Measurements from ENCODE around the gene TRAPPC6A. TPM values are rescaled to one million over a fixed set of nuclear protein-coding genes. Genes with fewer than 3 reads are reported as not detected.

The TRAPPC6A gene, protein sequence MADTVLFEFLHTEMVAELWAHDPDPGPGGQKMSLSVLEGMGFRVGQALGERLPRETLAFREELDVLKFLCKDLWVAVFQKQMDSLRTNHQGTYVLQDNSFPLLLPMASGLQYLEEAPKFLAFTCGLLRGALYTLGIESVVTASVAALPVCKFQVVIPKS
- 20.8 TPM for total RNA-seq

GRCh38 chr19:45177817-45178261, at the start of gene TRAPPC6A:
TRAPPC6A (minus strand) TSS chr19:45178237; CDS start chr19:45178218, 19 bp downstream.
- ATAC-seq (no peak), DNase-seq (ENCODE audit: low spot score) (no peak)
- intact Hi-C loops (cut with DNase I) = no loop called here

DNA sequence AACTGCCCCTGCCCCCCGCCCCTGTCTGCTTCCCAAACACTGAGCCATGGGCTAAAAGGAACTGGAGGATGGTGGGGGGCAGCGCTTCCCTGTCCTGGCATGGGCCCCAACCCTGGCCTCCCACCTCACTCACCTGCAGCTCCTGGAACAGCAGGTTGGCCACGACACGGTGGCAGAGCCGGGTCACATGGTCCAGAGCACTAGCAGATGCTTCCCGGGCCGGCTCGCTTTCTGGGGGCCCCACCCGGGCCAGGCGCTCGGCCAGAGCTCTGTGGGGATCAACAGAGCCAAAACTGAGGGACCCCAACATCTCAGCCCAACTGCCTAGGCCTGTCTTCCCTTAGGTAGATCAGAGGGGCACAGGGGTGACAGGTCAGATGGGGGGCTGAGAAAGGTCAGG, 46.6 kb upstream of the TRAPPC6A start:
- intact Hi-C loops (cut with DNase I) = no loop called here
- DNase-seq (ENCODE audit: low spot score) (no peak), ATAC-seq (no peak)

GRCh38 chr19:45223879-45224278, 45.8 kb upstream of the TRAPPC6A start:
- no peak for DNase-seq (ENCODE audit: low spot score)
- ATAC-seq = no peak
- intact Hi-C loops (cut with DNase I) = no loop called here

DNA sequence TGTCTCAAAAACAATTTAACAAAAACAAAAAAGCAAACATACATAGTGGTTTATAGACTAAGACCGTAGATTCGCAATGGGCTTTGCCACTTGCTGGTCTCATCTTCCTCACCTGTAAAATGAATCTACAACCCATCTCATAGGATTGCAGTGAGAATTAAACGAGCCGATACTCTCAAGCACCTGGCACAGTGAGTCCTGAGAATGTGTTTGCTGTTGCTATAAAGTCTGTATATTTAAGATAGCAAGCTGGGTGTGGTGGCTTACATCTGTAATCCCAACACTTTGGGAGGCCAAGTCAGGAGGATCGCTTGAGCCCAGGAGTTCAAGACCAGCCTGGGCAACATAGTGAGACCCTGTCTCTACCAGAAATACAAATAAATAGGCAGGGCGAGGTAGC, 44.7 kb upstream of the TRAPPC6A start:
- no peak for ATAC-seq
- intact Hi-C loops (cut with DNase I) = no loop called here
- DNase-seq (ENCODE audit: low spot score) = no peak

GRCh38 chr19:45218911-45219743, 41.1 kb upstream of the TRAPPC6A start:
- intact Hi-C loops (cut with DNase I) = no loop called here
- no peak for DNase-seq (ENCODE audit: low spot score)

GRCh38 chr19:45218426-45218825, 40.4 kb upstream of the TRAPPC6A start:
- ATAC-seq = no peak
- DNase-seq (ENCODE audit: low spot score) = no peak
- intact Hi-C loops (cut with DNase I) = no loop called here

More at GRCh38 chr19:45218911-45219743, 41.1 kb upstream of the TRAPPC6A start:
- no peak for ATAC-seq

- ATAC-seq = no peak
- no peak for DNase-seq (ENCODE audit: low spot score)
- intact Hi-C loops (cut with DNase I) = no loop called here
Measured at GRCh38 chr19:45217957-45218334, 39.9 kb upstream of the TRAPPC6A start.

DNA sequence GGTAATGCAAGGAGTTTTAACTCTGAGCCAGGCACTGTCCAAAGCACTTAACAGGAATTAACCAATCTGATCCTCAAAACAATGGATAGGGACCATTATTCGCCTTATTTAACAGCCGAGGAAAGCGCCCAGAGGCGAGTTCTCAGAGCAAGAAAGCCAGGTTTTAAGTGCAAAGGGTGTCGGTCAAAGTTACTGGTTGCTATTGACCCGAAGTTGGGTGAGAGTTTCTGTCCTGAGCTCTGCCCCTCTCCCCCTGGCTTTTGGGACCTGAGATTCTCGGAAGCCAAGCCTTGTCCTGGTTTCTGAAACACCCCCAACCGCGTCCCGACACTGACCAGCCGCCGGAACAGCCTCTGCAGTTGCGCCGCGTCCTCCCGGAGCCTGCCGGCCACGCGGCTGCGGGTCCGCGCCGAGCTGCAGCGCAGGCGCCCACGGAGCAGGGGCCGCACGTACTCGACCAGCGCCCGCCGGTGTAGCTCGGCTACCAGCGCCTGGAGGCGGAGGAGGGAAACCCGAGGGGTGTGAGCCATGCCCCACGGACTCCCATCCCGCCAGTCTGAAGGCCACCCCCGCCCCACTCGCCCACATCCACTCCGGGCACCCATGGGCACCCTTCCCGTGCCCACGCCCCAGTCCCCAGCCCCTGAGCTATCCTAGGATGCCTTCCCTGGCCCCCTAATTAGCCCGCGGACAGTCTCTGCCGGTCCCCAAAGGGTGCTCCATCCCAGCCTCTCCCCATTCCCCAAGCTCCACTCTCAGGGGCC, 39.3 kb upstream of the TRAPPC6A start:
- ATAC-seq (peak; percentile 17), DNase-seq (ENCODE audit: low spot score) (no peak)

DNA sequence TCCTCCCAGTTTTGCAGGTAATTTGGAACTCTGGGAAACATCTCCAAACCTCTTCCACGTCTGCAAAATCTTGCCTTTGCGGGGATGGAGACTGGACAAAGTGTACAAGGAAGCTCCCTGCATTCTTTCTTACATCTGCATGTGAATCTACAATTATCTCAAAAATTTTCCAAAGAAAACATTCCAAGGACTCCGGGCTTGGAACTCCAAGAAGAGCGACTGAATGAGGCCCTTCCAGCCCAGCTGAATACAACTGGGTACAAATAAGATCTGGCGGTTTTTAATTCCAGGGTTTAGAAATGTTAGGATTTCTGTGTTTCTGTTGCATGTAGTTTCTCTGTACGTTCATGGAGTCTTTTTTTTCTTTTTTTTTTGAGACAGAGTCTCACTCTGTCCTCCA, 38.6 kb upstream of the TRAPPC6A start:
- intact Hi-C loops (cut with DNase I) = no loop called here
- ATAC-seq (peak; percentile 19), DNase-seq (ENCODE audit: low spot score) (no peak)

More for the DNA sequence above, 39.3 kb upstream of the TRAPPC6A start:
- intact Hi-C loops (cut with DNase I) = no loop called here

DNA sequence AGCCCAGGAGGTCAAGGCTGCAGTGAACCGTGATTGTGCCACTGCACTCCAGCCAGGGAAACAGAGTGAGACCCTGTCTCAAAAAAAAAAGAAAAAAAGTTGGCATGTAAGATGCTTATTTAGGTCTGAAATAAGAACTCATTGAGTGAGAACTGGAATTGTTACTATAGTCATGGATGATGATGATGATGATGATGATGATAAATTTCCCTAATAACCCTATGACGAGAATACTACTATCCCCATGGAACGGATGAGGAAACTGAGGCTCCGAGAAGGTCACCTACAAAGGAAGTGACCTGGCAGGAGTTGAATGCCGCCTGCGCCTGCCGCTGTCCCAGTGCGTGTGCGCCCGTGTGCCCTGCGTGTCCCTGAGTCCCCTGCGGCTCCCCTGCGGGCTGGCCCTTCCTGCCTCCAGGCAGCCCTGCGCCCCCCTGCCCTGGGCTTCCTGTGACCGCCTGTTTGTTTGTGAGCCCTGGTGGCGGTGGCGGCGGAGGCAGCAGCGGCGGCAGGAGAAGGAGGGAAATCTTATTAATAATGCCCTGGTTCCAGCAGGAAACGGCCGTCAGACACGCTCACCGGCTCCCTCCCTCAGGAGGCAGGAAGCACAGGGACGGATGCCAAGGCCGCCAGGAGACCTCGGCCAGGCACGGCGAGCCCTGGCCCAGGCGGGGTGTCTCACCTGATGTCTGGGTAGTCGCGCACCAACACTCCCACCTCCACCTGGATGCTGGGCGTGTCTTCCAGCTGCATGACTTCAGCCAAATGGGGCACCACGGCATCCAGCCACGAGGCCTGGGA, 37.6 kb upstream of the TRAPPC6A start:
- no peak for ATAC-seq
- DNase-seq (ENCODE audit: low spot score) = no peak
- intact Hi-C loops (cut with DNase I) = no loop called here

DNA sequence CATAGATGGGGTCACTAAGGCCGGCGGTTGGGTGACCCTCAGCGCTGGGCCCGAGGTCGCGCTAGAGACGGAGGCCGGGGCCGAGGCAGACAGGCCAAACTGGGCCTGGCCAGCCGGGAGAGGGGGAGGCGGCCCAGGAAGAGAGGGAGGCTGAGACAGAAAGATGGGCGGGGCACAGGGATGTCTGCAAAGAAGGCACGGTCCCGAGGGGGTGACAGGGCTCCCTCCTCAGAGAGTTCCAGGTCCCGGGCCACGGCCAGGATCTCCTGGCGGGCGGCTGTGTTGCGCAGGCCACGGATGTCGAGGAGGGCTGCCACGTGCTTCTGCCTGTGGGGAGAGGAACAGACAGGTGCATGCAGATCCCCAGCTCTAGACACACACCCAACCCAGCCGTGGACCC, 35.0 kb upstream of the TRAPPC6A start:
- intact Hi-C loops (cut with DNase I) = no loop called here
- DNase-seq (ENCODE audit: low spot score) (no peak), ATAC-seq (no peak)

DNA sequence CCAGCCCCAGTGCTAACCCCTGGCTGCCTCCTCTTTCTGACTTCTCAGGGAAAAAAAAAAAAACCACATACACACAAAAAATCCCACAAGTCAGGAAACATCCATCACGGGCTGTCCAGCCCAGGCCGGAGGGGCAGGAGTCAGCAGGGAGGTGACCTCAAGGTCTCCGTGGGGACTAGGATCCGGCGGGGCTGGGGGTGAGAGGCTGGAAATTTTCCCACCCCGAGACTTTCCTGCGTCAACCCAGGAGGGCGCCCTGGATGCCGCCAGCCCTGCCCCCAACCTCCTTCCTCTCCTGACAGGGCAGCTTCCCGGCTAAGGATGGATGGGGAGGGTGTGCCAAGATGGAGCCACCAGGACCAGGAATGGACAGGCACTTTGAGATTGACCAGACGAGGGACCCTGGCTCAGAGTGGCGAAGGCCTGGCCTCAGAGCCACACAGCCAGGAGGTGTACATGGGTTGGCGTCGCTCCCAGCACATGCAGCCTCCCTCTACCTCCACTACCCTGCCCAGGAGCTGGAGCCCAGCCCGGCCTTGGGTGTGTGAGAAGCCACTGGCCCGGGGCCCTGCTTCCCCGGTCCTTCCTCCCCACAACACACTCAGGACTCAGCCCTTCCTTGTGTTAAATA, 33.8 kb upstream of the TRAPPC6A start:
- ATAC-seq (peak; percentile 82), DNase-seq (ENCODE audit: low spot score) (peak; percentile 69)
- intact Hi-C loops (cut with DNase I) = no loop called here

GRCh38 chr19:45206328-45206727, 28.3 kb upstream of the TRAPPC6A start:
- ATAC-seq (no peak), DNase-seq (ENCODE audit: low spot score) (no peak)
- intact Hi-C loops (cut with DNase I) = no loop called here

DNA sequence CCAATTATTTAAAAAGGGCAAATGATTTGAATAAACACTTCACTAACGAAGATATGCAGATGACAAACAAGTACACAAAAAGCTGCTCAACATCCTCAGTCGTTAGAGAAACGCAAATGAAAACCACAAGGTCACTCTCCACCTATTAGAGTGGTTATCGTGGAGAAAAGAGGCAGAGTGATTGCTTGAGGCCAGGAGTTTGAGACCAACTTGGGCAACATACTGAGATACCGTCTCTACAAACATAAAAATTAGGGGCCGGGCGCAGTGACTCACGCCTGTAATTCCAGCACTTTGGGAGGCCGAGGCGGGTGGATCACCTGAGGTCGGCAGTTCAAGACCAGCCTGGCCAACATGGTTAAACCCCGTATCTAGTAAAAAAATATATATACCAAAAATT, 27.8 kb upstream of the TRAPPC6A start:
- no peak for DNase-seq (ENCODE audit: low spot score)
- intact Hi-C loops (cut with DNase I) = no loop called here
- no peak for ATAC-seq

DNA sequence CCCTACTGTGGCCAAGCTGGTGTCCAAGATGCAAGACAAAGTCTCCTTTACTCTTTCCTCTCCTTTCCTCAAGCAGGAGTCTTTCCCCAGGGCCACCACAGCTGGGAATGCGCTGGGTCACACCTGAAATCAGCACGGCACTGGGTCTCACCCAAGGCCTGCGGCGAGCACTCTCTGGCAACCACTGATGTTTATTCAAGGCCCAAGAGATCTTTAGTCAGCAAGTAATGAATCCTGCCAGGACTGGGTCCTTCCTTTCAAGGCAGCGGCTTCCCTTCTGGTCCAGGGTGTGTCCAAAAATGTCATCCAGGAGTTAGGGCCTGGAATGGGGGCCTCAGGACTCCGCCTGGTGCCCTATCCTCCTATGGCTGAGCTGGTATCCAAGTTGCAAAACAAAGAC, 24.6 kb upstream of the TRAPPC6A start:
- ATAC-seq = no peak
- intact Hi-C loops (cut with DNase I) = loop anchor here (5.0 kb wide), 1 partner anchor 45 kb away; the partner anchor contains the start of gene EXOC3L2
- no peak for DNase-seq (ENCODE audit: low spot score)

DNA sequence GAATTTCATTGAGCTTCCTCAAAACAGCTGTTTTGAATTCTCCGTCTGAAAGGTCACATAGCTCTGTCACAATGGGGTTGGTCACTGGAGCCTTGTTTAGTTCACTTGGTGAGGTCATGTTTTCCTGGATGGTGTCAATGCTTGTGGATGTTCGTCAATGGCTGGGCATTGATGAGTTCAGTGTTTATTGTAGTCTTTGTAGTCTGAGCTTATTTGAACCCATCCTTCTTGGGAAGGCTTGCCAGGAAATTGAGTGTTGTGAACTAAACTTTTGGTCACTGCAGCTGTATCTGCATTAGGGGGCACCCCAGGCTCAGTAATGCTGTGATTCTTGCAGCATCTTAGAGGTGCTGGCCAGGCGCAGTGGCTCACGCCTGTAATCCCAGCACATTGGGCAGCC, 22.5 kb upstream of the TRAPPC6A start:
- intact Hi-C loops (cut with DNase I) = loop anchor here (5.0 kb wide), 1 partner anchor 47 kb away; the partner anchor contains the start of gene EXOC3L2
- DNase-seq (ENCODE audit: low spot score) = no peak
- ATAC-seq = peak; percentile 80

GRCh38 chr19:45195764-45196163, 17.7 kb upstream of the TRAPPC6A start:
- DNase-seq (ENCODE audit: low spot score) (no peak), ATAC-seq (no peak)
- intact Hi-C loops (cut with DNase I) = no loop called here

- ATAC-seq = no peak
- intact Hi-C loops (cut with DNase I) = no loop called here
- DNase-seq (ENCODE audit: low spot score) = no peak
Measured at GRCh38 chr19:45191375-45191774, 13.3 kb upstream of the TRAPPC6A start.

Measured in sciatic nerve (tissue), 2 donors.